SJSA1 (cell line): ENCODE measurements around the gene MARK1. TPM values are rescaled to one million over a fixed set of nuclear protein-coding genes. Genes with fewer than 3 reads are reported as not detected.

Source experiments
- DNase-seq, 2 experiments: peaks; one replicate each; pipeline ENCODE4 v3.0.0-alpha.2; 2015 to 2020; ENCODE audit warnings: low spot score in 2 of 2, low read depth in 1 of 2
- H3K27ac ChIP-seq: fragments of 250-450 bp; sonication (Bioruptor Pico); 2 replicates; pipeline ENCODE4 v1.5.1; 2020; ENCODE audit warnings: mild to moderate bottlenecking, moderate library complexity
- H3K27me3 ChIP-seq: fragments of 250-450 bp; sonication (Bioruptor Pico); replicated peaks from 2 replicates; pipeline ENCODE4 v1.5.1; 2020; ENCODE audit warnings: mild to moderate bottlenecking, moderate library complexity
- H3K36me3 ChIP-seq: fragments of 250-450 bp; sonication (Bioruptor Pico); 2 replicates; pipeline ENCODE4 v1.5.1; 2020; ENCODE audit warnings: mild to moderate bottlenecking
- H3K4me1 ChIP-seq: fragments of 250-450 bp; sonication (Bioruptor Pico); replicated peaks from 2 replicates; pipeline ENCODE4 v1.6.1; 2021; ENCODE audit warnings: mild to moderate bottlenecking
- H3K4me3 ChIP-seq: fragments of 250-450 bp; sonication (Bioruptor Pico); 2 replicates; pipeline ENCODE4 v1.5.1; 2020; ENCODE audit warnings: mild to moderate bottlenecking
- H3K9me3 ChIP-seq: fragments of 250-450 bp; sonication (Bioruptor Pico); replicated peaks from 2 replicates; pipeline ENCODE4 v1.5.1; 2020; ENCODE audit warnings: mild to moderate bottlenecking
- total RNA-seq: library from RNA; depleted of rRNA; stranded (reverse); fragments of >200 nt; shearing (Covaris generic); gene quantifications from 2 replicates; pipeline ENCODE4 v1.2.3, GENCODE V29; 2014

Gene MARK1
- total RNA-seq, 1 experiment from 2014 or later: 0.08 TPM

DNA sequence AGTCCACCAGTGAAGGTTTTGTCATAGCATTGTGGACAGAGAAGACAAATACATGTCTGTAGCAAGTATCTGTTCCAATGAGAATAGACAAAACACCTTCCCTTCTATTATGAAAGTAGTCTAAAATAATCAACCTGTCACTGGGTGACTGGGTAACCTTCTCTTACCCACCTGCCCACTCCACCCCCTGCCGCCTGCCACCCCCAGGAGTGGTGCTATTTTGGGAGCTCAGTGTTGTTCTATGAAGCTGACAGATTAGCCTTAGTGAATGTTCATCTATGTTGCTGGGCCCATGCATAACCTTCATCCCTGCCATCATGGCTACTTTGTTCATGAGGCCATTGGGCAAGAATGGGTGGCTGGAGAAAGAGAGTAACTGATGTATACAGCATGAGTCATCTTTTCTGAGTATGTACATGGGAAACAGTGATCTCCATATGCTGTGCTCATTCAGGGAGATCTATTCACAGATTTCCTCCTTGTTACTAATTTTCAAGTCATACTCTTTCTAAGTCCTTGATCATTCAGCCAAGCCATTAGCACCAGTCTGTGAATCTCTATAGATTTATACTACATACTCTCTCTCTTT is 24.8 kb downstream of the MARK1 start:
- H3K9me3 ChIP-seq: no peaks in the 10 kb centered on the region
- H3K4me3 ChIP-seq: no peak overlapping the region
- H3K4me1 ChIP-seq: no peaks in the 10 kb centered on the region
- H3K36me3 ChIP-seq: no peaks in the 10 kb centered on the region
- DNase-seq: no peak
- no peaks in the 10 kb centered on the region for H3K27me3 ChIP-seq
- H3K27ac ChIP-seq: no peak overlapping the region

DNA sequence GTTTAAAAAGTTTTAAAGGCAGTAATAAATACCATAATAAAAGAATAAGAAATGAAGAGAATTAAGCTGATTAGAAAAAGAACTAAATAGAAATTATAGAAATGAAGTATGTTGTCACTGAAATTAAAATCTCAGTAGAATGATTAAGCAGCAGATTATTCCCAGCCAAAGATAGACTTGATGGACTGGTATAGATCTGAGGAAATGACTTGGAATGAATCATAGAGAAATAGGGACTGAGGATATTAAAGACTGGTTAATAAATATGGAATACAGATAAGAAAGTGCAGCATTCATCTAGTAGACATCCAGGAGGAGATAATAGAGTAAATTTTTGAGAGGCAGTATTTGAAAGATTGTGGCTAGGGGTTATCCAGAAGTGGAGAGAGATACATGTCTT is 28.7 kb downstream of the MARK1 start:
- Histone ChIP-seq H3K36me3 (no peaks in the 10 kb centered on the region), H3K27me3 (no peaks in the 10 kb centered on the region), H3K4me1 (no peaks in the 10 kb centered on the region), H3K9me3 (no peaks in the 10 kb centered on the region), H3K27ac (no peak overlapping the region), H3K4me3 (no peak overlapping the region)
- DNase-seq: no peak

DNA sequence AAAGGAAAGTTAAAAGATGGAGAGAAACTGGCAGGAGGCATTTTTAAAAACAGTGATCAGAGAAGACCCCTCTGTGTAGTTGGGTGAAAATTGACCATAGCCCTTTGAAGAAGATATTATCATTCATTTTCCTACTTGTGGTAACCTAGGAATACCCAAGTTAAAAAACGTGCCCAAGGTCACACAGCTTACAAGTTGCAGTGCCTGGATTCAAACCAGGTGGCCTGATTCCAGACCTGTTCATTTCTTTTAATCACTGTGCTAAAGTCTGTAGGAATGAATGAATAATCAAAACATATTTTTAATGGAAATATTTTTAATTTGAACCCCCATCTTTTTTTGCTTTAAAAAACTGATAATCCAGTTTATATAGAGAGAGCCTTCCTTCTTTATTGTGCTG is 35.6 kb downstream of the MARK1 start:
- Histone ChIP-seq H3K9me3 (no peaks in the 10 kb centered on the region), H3K4me1 (no peaks in the 10 kb centered on the region), H3K27me3 (no peaks in the 10 kb centered on the region), H3K27ac (no peak overlapping the region), H3K36me3 (no peaks in the 10 kb centered on the region), H3K4me3 (no peak overlapping the region)
- DNase-seq: no peak

DNA sequence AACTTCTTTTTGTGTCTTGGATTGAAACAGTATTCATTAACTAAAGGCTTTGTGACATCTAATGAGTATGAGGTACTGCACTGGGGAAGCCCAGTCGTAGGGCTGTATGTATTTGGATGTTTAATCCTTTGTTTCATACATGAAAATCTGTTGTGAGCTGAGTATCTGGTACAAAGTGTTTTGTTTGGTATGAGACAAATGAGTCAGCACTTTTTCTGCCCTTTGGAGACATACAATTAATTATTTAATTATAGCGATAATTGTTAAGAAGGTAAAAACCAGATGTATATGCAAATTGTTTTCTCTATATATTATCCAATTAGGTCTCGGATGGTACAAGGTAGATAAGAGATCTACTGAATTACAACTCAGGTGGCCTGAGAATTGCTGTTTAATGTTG is 36.3 kb downstream of the MARK1 start:
- no peaks in the 10 kb centered on the region for H3K27me3 ChIP-seq
- no peak overlapping the region for H3K27ac ChIP-seq
- no peak overlapping the region for H3K4me3 ChIP-seq
- no peaks in the 10 kb centered on the region for H3K36me3 ChIP-seq
- H3K9me3 ChIP-seq: no peaks in the 10 kb centered on the region
- DNase-seq: no peak
- no peaks in the 10 kb centered on the region for H3K4me1 ChIP-seq

DNA sequence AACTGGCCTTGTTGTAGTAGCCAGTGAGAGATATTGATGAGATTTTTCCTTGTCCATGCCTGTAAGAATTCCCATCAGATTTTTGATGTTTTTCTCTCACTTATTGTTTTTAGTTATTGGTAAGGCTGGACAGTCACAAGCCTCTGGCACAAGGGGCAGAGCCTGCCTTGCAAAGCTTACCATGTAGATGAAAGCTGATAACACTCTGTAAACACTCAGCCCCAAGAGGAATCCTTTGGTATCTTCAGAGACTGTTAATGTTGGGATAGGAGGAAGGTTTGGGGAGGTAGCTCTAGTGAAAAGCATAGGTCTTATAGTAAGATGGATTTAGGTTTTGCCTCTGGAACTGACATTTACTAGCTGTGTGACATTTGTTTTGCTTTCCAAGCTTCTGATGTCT is 37.7 kb downstream of the MARK1 start:
- Histone ChIP-seq H3K4me1 (no peaks in the 10 kb centered on the region), H3K36me3 (no peaks in the 10 kb centered on the region), H3K27ac (no peak overlapping the region), H3K9me3 (no peaks in the 10 kb centered on the region), H3K27me3 (no peaks in the 10 kb centered on the region), H3K4me3 (no peak overlapping the region)
- no peak for DNase-seq

DNA sequence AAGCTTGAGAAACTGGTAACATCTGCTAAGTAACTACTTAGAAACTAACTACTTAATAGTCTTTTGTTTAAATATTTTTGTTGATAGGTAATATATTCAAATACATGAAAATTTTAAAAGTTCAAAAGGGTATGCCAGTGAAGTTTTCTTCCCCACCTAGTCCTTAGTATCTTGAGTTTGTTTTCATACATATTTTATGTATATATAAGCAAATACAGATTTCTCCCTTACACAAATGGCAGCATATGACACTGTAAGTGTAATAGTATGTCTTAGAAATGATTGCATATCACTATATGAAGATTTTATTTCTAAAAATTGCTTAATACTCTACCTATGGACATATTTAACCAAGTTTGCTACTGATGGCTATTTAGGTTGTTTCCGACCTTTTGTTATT is 38.9 kb downstream of the MARK1 start:
- Histone ChIP-seq H3K27ac (no peak overlapping the region), H3K36me3 (no peaks in the 10 kb centered on the region), H3K27me3 (no peaks in the 10 kb centered on the region), H3K9me3 (no peaks in the 10 kb centered on the region), H3K4me1 (no peaks in the 10 kb centered on the region), H3K4me3 (no peak overlapping the region)
- no peak for DNase-seq

DNA sequence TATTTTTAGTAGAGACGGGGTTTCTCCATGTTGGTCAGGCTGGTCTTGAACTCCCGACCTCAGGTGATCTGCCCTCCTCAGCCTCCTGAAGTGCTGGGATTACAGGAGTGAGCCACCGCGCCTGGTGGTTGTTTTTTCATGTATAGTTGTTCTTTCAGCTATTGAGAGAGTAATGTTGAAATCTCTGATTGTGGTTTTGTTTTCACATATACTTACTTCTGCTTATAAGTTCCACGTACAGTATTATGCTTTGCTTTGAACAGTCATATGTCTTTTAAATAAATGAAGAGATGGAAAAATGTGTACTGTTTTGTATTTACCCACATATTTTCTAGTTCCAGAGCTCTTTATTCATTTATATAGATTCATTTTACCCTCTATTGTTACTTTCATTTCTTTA is 44.5 kb downstream of the MARK1 start:
- Histone ChIP-seq H3K4me1 (no peaks in the 10 kb centered on the region), H3K27me3 (no peaks in the 10 kb centered on the region), H3K27ac (no peak overlapping the region), H3K4me3 (no peak overlapping the region), H3K36me3 (no peaks in the 10 kb centered on the region), H3K9me3 (no peaks in the 10 kb centered on the region)
- no peak for DNase-seq

DNA sequence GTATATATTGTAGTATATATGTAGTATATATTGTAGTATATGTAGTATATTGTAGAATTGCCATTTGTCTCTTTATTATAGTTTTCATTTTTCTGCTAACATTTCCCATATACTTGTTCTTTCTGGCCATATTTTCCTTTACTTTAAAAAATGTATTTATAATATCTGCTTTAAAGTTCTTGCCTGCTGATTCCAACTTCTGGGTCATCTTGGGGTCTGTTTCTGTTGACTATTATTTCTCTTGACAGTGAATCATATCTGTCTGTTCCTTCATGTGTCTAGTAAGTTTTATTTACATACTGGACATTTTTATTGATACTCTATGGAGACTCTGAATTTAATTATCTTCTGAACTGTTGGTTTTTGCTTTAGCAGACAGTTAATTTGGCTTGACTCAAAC is 45.9 kb downstream of the MARK1 start:
- no peaks in the 10 kb centered on the region for H3K27me3 ChIP-seq
- no peaks in the 10 kb centered on the region for H3K36me3 ChIP-seq
- H3K4me3 ChIP-seq: no peak overlapping the region
- DNase-seq: no peak
- H3K9me3 ChIP-seq: no peaks in the 10 kb centered on the region
- H3K27ac ChIP-seq: no peak overlapping the region
- no peaks in the 10 kb centered on the region for H3K4me1 ChIP-seq

DNA sequence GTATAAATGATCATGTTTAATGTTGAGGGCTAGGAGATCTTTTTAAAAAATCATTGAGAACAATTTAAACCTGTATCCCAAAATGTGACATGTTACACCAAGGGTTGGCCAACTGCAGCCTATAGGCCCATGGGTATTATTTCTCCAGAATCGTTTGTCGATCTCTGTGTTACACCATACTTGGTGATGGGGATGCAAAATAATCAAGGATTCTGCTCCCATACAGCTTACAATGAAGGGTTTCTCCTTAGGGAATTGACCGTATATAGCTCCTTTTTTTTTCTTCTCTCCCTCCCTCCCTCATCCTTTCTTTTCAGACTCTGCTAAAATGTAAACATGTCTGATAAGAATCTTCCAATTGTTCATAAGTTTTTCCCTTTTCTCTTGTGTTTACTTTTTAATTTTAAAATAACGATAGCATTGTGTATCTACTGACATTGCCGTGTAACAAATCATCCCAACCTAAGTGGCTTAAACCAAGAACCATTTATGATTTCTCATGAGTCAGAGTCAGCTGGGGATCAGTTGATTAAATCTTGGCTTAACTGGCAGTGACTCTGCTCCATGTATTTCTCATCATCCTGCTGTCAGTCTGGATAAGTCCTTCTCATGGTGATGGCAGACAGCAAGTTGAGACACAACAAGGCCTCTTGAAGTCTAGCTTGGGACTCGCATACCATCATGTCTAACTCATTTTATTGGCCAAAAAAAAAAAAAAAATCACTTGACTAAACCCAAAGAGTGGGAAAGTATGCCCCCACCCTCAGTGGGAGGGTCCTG is 48.0 kb downstream of the MARK1 start:
- Histone ChIP-seq H3K9me3 (no peaks in the 10 kb centered on the region), H3K36me3 (no peaks in the 10 kb centered on the region), H3K4me3 (no peak overlapping the region), H3K27ac (no peak overlapping the region), H3K27me3 (no peaks in the 10 kb centered on the region), H3K4me1 (no peaks in the 10 kb centered on the region)
- no peak for DNase-seq

DNA sequence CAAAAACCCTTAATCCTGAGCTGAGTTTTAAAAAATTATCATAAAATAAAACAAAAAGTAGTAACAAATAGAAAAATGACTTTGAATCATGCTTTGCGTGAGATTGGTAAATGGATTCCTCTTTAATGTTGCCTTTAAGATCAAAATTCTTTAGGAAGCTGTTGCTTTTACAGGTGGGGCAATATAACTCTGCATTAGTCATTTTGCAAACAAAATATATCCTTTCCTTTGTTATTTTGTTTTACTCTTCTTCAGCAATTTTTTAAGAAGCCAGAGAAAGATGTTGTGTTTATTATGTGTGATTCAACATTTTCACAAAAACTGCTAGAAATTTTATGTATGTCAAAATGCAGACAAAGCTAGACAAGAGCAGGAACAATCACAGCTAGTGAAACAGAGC is 50.0 kb downstream of the MARK1 start:
- no peak for DNase-seq
- Histone ChIP-seq H3K4me1 (no peaks in the 10 kb centered on the region), H3K36me3 (no peaks in the 10 kb centered on the region), H3K4me3 (no peak overlapping the region), H3K9me3 (no peaks in the 10 kb centered on the region), H3K27me3 (no peaks in the 10 kb centered on the region), H3K27ac (no peak overlapping the region)

DNA sequence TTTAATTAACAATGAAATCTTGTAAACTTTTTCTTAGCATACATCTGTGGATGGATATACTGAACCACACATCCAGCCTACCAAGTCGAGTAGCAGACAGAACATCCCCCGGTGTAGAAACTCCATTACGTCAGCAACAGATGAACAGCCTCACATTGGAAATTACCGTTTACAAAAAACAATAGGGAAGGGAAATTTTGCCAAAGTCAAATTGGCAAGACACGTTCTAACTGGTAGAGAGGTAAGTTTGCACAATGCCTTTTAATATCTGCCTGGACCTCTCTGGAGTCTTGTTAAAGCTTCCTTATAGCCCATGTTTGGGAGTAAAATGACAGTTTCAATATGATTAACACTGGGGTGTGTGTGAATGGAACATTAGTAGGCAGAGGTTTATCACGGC is 51.4 kb downstream of the MARK1 start:
- no peak for DNase-seq
- Histone ChIP-seq H3K9me3 (no peaks in the 10 kb centered on the region), H3K4me1 (no peaks in the 10 kb centered on the region), H3K36me3 (no peaks in the 10 kb centered on the region), H3K4me3 (no peak overlapping the region), H3K27me3 (no peaks in the 10 kb centered on the region), H3K27ac (no peak overlapping the region)

DNA sequence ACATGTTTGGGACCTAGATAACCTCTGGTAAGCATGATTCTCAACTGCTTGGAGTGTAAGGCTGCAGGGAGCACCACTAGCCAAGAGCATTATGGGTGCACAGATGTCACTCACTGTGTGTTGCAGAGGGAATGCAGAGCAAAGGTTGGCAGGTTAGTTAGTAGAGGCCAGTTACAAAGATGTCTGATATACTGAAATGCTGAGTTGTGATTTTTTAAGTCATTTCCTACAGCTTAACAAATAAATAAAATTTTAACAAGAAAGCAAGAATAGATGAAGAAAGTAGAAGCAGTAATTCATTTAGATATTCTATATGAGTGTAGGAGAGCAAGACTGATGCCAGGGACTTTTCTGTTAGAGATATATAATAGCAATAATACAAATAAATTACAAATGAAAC is 64.8 kb downstream of the MARK1 start:
- Histone ChIP-seq H3K27me3 (no peaks in the 10 kb centered on the region; the same call in 1 of the 2 replicates), H3K9me3 (no peaks in the 10 kb centered on the region), H3K4me3 (no peak overlapping the region), H3K27ac (no peak overlapping the region), H3K4me1 (no peaks in the 10 kb centered on the region), H3K36me3 (no peaks in the 10 kb centered on the region)
- DNase-seq: no peak

DNA sequence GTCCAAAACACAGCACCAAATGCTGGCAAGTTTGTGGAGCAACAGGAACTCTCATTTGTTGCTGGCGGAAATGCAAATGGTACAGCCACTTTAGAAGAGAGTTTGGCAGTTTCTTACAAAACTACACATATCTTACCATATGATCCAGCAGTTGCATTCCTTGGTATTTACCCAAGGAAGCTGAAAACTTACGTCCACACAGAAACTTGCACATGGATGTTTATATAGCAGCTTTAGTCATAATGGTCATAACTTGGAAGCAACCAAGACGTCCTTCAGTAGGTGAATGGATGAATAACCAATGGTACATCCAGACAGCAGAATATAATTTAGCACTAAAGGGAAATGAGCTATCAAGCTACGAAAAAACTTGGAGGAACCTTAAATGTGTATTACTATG is 66.4 kb downstream of the MARK1 start:
- no peaks in the 10 kb centered on the region for H3K36me3 ChIP-seq
- H3K27me3 ChIP-seq: no peaks in the 10 kb centered on the region; the same call in 1 of the 2 replicates
- H3K4me1 ChIP-seq: no peaks in the 10 kb centered on the region
- H3K27ac ChIP-seq: no peak overlapping the region
- no peak overlapping the region for H3K4me3 ChIP-seq
- H3K9me3 ChIP-seq: no peaks in the 10 kb centered on the region
- DNase-seq: no peak

DNA sequence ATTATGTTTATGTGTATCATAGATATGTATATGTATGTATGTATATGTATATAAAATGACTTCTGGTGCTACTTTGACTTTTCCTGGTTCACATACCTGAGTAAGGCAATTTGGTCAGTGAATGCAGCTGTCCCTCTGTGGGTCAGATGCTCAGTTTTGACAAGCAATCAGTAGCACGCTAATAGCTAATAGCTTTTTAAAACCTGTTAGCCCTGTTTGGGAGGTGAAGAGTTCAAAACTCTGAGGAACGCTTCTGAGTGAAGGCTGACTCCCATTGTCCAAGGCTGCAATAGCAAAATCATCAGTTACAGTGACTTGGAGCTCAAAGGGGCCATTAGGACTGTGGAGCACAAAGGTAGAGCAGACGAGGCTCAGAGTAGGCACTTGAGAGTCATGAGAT is 67.2 kb downstream of the MARK1 start:
- Histone ChIP-seq H3K36me3 (no peaks in the 10 kb centered on the region), H3K4me1 (no peaks in the 10 kb centered on the region), H3K4me3 (no peak overlapping the region), H3K27me3 (no peaks in the 10 kb centered on the region), H3K27ac (no peak overlapping the region), H3K9me3 (no peaks in the 10 kb centered on the region)
- no peak for DNase-seq

DNA sequence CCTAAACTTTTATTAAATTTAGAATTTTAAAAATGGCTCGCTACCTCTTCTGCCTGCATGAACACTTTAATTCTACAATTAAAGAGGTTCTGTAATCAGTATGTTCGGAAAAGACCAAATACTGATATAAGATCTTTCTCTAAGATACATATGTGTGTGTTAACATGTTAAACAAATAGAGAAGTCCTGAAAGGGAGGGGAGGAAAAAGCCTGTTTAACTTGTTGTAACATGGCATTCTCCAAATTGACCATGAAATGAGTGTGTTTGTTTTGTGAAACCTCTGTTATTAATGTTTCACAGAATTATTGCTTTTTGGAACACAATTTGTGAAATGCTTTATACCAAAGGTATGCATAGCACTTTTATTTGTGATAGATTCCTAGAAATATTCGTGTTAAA is 77.0 kb downstream of the MARK1 start:
- Histone ChIP-seq H3K27me3 (no peaks in the 10 kb centered on the region), H3K36me3 (no peaks in the 10 kb centered on the region), H3K4me1 (no peaks in the 10 kb centered on the region), H3K27ac (no peak overlapping the region), H3K9me3 (no peaks in the 10 kb centered on the region), H3K4me3 (no peak overlapping the region)
- DNase-seq: no peak
